ENCODE results near the gene PLA2G3.

PLA2G3 gene

GRCh38 chr22:31133911-31134310 is 6.4 kb downstream of the PLA2G3 start:
- Histone ChIP-seq H3K4me2 (ENCODE audit: low read length) (no peak overlapping the region), H3K36me3 (ENCODE audit: control insufficient read depth, insufficient read depth, low read length) (no peaks in the 10 kb centered on the region), H3K9me3 (ENCODE audit: control insufficient read depth, low read length) (no peaks in the 10 kb centered on the region), H3K27me3 (ENCODE audit: control insufficient read depth, insufficient read depth, low read length) (no peaks in the 10 kb centered on the region), H3K4me3 (ENCODE audit: low read depth, low read length) (no peak overlapping the region), H3K79me2 (no peaks in the 10 kb centered on the region), H3K9ac (no peak overlapping the region), H2AFZ (no peak overlapping the region), H3K27ac (peak overlapping the region; percentile 93), H3K4me1 (peaks cover 31% of the 10 kb centered on the region)
- TF ChIP-seq CTCF (IDR thresholded peaks at IDR 0.05), result no peak

- Histone ChIP-seq H3K79me2 (peaks cover 8% of the 10 kb centered on the region), H2AFZ (no peak overlapping the region), H3K27ac (peak overlapping the region; percentile 93), H3K27me3 (ENCODE audit: control insufficient read depth, insufficient read depth, low read length) (no peaks in the 10 kb centered on the region), H3K36me3 (ENCODE audit: control insufficient read depth, insufficient read depth, low read length) (no peaks in the 10 kb centered on the region), H3K4me1 (peaks cover 50% of the 10 kb centered on the region), H3K9ac (no peak overlapping the region), H3K9me3 (ENCODE audit: control insufficient read depth, low read length) (no peaks in the 10 kb centered on the region), H3K4me3 (ENCODE audit: low read depth, low read length) (peak overlapping the region; percentile 30), H3K4me2 (ENCODE audit: low read length) (peak overlapping the region; percentile 58)
- TF ChIP-seq CTCF (IDR thresholded peaks at IDR 0.05), result no peak
These were observed 9.4 kb downstream of the PLA2G3 start for GRCh38 chr22:31130873-31131272.

GRCh38 chr22:31128156-31128555 is 12.2 kb downstream of the PLA2G3 start:
- Histone ChIP-seq H3K4me3 (ENCODE audit: low read depth, low read length) (no peak overlapping the region), H3K4me2 (ENCODE audit: low read length) (peak overlapping the region; percentile 8), H3K79me2 (peaks cover 31% of the 10 kb centered on the region), H3K27me3 (ENCODE audit: control insufficient read depth, insufficient read depth, low read length) (no peaks in the 10 kb centered on the region), H2AFZ (no peak overlapping the region), H3K9ac (no peak overlapping the region), H3K36me3 (ENCODE audit: control insufficient read depth, insufficient read depth, low read length) (no peaks in the 10 kb centered on the region), H3K9me3 (ENCODE audit: control insufficient read depth, low read length) (no peaks in the 10 kb centered on the region), H3K27ac (peak overlapping the region; percentile 93), H3K4me1 (peaks cover 38% of the 10 kb centered on the region)
- TF ChIP-seq CTCF (IDR thresholded peaks at IDR 0.05), result no peak

GRCh38 chr22:31127181-31127772 is 13.0 kb downstream of the PLA2G3 start:
- Histone ChIP-seq H3K4me3 (ENCODE audit: low read depth, low read length) (no peak overlapping the region), H3K4me1 (peaks cover 33% of the 10 kb centered on the region), H3K36me3 (ENCODE audit: control insufficient read depth, insufficient read depth, low read length) (no peaks in the 10 kb centered on the region), H3K9ac (no peak overlapping the region), H2AFZ (no peak overlapping the region), H3K9me3 (ENCODE audit: control insufficient read depth, low read length) (no peaks in the 10 kb centered on the region), H3K27ac (peak overlapping the region; percentile 93), H3K79me2 (peaks cover 32% of the 10 kb centered on the region), H3K27me3 (ENCODE audit: control insufficient read depth, insufficient read depth, low read length) (no peaks in the 10 kb centered on the region), H3K4me2 (ENCODE audit: low read length) (peak overlapping the region; percentile 14)
- no peak for TF ChIP-seq CTCF (IDR thresholded peaks at IDR 0.05)

- H3K27me3 ChIP-seq (ENCODE audit: control insufficient read depth, insufficient read depth, low read length), result no peaks in the 10 kb centered on the region
- peak overlapping the region; percentile 93 for H3K27ac ChIP-seq
- no peak overlapping the region for H3K4me3 ChIP-seq (ENCODE audit: low read depth, low read length)
- no peaks in the 10 kb centered on the region for H3K36me3 ChIP-seq (ENCODE audit: control insufficient read depth, insufficient read depth, low read length)
- no peak for TF ChIP-seq CTCF (IDR thresholded peaks at IDR 0.05)
- no peak overlapping the region for H3K9ac ChIP-seq
- H2AFZ ChIP-seq, result no peak overlapping the region
- peaks cover 32% of the 10 kb centered on the region for H3K79me2 ChIP-seq
- no peaks in the 10 kb centered on the region for H3K9me3 ChIP-seq (ENCODE audit: control insufficient read depth, low read length)
- H3K4me1 ChIP-seq, result peaks cover 33% of the 10 kb centered on the region
- H3K4me2 ChIP-seq (ENCODE audit: low read length), result peak overlapping the region; percentile 89
These were observed 13.5 kb downstream of the PLA2G3 start for GRCh38 chr22:31126869-31127175.
